Daoy (cell line): Measurements from ENCODE around the gene ZNF710. TPM values are rescaled to one million over a fixed set of nuclear protein-coding genes. Genes with fewer than 3 reads are reported as not detected.
A peak's percentile ranks its signal among the peaks of the same experiment; 100 is the strongest.

Source experiments
- DNase-seq: peaks from one replicate; pipeline ENCODE4 v3.0.0-alpha.2; 2015; ENCODE audit warnings: low read depth
- total RNA-seq: library from RNA; depleted of rRNA; stranded (reverse); fragments of >200 nt; shearing (Covaris generic); gene quantifications from 2 replicates; pipeline ENCODE4 v1.2.3, GENCODE V29; 2014

ZNF710 gene
- total RNA-seq, 1 experiment from 2014 or later: 12.3 TPM

DNA sequence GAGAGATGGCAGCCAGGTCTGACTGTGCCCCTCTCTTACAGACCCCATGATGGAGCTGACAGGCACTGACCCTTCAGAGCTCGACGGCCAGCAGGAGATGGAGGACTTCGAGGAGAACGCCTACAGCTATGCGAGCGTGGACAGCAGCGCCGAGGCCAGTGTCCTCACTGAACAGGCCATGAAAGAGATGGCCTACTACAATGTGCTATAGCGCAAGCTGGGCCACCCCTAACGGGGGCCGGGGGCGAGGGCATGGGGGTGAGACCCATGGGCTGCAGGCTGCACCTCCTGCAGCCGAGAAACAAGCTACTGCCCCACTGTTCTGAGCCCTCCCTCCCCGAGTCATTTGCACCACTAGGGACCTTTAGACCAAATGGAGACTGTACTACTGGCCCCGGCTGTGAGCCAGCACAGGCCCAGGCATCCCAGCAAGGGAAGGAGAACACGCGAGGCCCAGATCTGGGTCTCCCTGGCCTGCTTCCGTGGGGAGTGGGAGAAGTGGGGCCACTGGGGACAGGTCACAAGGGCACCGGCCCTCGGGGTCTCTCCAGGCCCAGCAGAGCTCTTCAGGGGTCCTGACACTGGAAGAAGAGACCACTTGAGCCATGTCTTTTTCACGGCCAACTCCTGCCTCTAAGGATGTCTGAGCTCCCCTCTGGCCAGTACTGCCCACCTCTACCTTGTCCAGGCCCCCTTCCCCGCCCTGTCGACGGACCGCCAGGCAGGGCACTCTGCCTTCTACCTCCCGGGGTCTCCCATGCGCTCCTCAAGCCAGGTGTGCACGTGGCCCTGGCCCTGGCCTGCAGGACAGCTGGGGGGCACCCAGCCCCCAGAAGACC is 78.7 kb downstream of the ZNF710 start:
- DNase-seq: no peak

DNA sequence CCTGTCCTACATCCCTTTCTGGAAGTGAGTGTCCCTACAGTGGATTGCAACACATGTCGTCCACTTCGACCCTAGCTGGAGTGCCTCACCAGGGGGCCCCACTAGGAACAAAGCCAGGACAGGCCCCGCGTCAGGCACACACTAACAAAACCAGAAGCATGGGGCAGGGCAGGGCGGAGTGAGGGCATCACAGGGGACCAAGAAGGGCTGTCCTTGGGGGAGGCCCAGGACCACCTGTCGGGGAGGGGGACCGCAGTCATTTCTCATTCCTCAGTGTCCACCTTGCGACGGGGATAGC is 79.3 kb downstream of the ZNF710 start:
- DNase-seq: no peak

DNA sequence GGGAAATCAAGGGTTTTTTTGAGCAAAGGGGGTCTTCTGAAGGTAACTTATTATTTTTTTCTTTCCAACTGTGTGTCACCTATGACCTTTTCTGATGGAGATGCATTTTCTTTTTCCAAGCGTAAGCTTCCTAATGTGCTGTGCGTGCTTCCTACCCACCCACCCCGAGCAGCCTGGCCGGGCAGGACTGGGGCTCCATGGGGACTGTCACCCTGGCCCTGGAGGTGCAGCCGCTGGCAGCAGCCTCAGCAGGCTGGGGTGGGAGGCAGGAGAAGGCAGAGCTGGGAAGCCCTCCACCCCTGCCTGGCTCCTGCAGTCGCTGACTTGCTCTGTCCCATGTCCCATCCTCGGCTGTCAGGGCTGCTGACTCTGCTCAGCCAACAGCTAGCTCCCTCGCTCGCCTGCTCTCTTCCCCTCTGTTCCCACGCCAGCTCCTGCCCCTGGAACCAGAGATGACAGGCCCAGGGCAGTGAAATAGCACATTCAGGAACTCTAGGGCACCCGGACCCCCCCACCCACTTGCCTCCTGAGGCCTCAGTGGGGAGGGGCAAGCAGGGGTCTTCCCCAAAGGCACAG is 79.8 kb downstream of the ZNF710 start:
- DNase-seq: no peak

DNA sequence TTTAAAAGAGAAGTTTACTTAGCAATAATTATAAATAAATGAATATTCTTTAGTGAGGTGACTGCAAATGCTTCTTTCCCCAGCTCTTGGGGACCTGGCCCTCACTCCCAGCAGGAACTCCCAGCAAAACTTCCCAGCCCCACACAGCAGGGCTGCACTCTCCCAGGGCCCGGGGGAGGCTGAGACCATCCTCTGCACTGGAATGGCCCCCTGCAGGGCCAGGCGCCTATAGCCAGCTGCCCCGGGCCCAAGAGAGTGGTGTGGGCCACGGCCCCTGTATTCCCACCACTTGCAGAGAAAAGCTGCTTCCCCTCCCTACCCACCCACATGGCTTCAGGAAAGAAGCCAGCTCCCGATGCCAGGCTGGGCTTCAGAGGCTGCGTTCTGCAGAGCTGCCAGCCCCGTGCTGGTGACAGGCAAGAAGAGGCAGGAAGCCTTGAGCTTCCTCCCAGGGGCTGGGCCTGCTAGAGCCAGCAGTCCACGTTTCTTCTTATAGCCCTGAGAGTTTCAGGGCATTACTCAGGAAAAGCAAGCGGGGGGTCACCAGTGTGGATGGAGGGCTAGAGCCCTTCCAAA is 81.1 kb downstream of the ZNF710 start:
- no peak for DNase-seq

DNA sequence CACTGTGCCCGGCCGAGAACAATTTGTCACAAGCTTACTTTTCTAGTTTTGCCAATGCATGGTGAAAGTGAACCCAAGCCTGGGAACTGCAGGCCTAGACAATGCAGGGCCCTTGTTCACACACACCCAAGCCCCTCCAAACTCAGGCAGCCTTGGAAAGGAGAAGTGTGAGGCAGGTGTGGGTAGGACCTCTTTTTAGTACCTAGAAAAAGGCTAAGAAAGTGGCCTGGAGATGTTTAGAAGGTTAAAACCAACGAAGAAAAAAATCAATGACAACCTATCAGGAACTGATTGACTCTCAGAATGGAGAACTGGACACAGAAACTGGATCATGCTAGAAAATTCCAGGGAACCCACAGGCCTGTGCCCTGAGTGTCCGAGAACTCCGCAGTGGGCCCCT is 82.3 kb downstream of the ZNF710 start:
- no peak for DNase-seq

DNA sequence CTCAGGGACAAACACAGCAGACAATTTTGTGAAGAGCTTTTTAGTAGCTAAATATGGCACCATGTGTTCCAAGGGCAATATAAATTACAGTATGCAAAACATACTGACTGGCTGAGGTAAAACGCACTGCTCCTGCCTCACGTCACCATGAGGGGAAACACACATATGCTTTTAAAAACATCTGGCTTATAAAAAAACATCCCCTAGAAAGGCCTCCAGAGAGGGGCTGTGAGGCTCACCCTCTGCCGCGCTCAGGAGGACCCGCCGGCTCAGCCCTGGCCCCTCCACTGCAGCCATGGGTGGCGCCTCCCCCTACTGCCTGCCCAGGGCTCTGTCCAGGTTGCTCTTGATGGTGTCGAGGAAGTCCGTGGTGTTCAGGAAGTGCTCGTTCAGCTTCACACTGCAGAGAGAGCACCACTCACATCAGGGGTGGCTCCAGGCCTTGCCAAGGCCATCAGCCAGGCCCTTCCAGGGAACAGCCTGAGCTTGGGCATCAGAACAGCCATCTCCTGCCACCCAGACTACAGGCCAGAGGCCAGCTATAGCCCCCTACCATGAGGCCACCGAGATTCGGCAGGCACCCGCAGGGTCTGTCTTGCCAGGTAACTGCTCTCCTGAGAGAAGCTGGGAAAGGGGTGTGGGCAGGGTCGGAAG is 83.0 kb downstream of the ZNF710 start:
- DNase-seq: no peak

- no peak for DNase-seq
Observed at GRCh38 chr15:90084876-90085423, 83.8 kb downstream of the ZNF710 start.

GRCh38 chr15:90085565-90085964 is 84.4 kb downstream of the ZNF710 start:
- no peak for DNase-seq

- peak; percentile 39 for DNase-seq
Observed at GRCh38 chr15:90086868-90087268, 85.7 kb downstream of the ZNF710 start.

DNA sequence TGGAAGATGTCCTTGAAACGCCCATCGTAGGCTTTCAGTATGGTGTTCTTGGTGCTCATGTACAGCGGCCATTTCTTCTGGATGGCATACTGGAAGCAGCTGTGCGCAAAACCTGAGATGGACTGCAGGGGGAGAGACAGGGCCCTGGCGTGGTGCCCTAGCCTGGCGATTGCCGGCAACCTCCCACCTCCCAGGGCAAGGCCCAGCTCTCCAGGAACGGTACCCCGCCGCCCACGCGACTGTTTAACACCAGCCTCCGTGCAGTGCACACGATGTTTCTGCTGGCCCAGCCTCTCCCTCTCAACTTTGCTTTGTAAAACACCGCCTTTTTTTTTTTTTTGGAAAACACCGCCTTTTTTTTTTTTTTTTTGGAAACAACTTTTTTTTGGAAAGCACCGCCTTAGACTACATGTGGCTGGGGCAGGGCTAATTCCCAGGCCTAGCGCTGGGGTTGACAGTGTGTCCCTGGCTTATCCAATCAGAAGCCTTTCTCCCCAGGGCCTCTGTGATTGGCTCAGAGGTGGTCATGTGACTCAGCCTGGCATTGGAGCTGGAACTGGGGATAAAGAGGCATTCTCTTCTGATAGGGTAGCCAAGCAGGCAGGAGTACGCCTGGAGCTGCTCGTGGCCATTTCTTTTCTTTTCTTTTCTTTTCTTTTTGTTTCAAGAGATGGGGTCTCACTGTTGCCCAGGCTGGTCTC is 86.5 kb downstream of the ZNF710 start:
- DNase-seq: peak; percentile 42

DNA sequence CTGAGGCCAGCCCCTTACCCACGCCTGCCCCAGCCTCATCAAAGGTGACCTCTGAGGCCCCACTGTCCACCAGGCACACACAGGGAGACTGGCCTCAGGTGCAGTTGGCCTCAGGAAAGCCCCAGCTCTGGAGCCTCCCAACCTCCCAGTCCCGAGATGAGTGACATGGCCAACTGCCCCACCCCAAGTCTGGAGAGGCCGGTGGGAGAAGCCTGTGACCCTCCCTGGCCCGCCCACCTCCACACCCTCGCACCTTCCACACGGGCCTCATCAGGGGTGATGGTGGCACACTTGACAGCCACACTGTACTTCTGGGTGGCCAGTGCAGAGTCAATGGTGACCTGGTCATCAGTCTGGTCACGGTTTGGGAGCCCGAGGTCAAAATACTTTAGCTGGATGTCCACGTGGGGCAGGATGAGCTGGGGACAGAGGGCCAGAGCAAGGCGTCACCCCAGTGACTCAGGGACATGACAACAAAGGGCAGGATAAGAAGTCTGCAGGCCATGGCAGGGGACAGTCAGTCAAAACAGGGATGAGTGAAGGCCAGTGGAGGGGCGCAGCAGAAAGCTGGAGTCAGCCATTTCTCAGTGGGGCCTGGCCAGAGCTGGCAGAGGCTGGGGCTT is 89.2 kb downstream of the ZNF710 start:
- DNase-seq: no peak

GRCh38 chr15:90091156-90091931 is 90.2 kb downstream of the ZNF710 start:
- DNase-seq: no peak

DNA sequence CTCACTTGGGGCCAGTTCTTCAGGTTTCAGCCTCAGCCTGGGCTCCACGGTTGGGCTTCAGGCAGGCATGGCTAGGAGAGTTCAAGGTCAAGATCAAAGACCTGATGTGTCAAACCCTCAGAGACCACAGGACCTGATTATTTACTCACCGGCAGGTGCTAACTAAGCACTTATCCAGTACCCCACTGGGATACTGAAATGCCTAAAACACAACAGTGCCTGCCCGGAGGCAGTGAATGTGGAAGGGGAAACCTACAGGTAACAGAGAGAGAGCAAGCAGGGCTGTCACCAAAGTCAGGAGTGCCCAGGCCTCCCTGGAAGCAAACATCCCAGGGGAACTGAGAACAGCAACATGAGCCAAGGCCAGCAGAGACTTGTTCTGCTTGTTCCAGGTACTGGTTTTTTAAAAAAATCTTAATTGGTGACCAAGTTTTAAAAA is 94.4 kb downstream of the ZNF710 start:
- no peak for DNase-seq

DNA sequence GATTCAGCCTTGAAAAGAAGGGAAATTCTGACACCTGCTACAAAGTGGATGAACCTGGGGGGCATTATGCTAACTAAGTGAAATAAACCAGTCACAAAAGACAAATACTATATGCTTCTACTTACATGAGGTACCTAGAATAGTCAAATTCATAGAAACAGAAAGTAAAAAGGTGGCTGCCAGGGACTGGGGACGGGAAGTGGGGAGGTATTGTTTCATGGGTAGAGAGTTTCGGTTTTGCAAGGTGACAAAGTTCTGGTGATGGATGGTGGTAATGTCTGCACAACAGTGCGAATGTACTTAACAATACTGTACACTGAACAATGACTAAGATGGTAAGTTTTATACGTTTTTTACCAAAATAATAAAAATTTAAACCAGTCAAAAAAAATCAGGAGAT is 96.4 kb downstream of the ZNF710 start:
- no peak for DNase-seq

DNA sequence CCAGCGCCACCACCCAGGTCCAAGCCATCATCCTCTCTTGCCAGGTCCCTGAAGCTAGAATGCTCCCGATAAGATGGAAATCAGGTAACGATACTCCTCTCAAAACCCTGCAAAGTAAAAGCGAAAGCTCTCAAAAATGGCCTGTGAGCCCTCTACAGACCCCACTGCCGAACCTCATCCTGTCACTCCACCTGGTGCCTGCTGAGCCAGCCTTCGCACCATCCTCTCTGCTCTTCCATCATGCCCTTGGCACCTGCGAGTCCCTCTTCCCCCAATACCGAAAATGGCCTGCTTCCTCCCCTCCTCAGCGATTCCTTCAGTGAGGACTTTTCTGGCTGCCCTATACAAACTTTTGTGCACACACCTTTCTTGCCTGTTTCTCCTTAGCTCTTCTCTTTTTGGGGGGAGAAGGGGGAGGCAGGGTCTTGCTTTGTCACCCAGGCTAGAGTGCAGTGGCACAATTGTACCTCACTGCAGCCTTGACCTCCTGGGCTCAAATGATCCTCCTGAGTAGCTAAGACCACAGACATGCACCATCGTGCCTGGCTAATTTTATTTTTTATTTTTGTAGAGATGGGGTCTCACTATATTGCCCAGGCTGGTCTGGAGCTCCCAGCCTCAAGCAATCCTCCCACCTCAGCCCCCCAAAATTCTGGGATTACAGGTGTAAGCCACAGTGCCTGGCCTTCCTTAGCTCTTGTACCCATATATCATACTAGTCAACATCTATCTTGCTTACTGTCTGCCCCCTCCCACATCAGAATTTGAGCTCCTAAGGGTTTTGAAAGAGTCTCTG is 98.1 kb downstream of the ZNF710 start:
- DNase-seq: no peak

DNA sequence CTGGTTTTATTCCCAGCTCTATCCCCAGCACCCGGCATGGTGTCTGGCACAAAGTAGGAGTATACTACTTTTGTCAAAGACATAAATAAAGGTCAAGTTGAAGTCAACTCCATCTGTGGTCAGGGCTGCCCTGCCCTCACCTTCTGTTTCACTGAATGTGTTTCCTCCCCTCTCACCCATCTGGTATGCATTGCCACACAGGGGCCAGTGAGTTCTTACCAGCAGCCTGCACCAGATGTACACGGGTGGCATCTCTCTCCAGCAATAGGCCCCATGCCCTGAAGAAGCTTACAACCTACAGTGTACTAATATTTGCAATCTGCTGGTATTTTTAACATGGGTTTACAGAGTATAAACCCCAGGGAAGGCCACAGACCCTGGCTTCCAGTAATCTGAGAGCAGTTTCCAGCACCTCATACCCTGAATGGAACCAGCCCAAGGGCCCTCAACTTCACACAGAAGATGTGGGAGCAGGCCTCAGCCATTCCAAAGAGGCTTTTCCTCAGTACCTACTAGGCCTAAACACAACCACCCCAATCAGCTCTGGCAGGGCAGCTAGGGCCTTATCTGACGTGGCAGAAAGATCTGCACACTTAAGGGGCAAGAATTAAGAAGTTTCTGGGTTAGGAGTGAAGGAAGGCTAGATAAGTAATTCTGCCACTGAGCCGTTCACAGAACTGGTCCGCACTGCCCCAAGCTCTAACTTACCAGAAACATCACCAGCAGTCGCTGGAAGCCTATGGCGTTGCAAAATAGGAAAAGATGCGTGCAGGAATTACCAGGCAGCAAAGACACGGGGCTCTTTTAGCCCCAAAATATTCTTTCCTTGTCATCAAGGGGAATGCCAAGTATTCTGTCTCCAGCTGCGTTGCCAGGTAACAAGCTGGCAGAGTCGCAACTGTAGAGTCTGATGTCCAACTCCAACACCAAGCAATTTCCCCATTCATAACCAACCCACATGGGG is 99.0 kb downstream of the ZNF710 start:
- DNase-seq: peak; percentile 57

GRCh38 chr15:90101130-90101968 is 100.2 kb downstream of the ZNF710 start:
- DNase-seq: peak; percentile 37
